Liver (tissue), 9 donors: ENCODE measurements around the gene BPTF. TPM values are rescaled to one million over a fixed set of nuclear protein-coding genes. Genes with fewer than 3 reads are reported as not detected.

Experiments used
- DNase-seq: peaks from one replicate; pipeline ENCODE4 v3.0.0-alpha.2; 2017; ENCODE audit warnings: low spot score
- H3K27ac ChIP-seq, 2 donors: one replicate each; pipeline ENCODE4 v1.7.0; 2013; ENCODE audit warnings: inconsistent platforms in 2 of 2, low read length in 2 of 2, control low read depth in 1 of 2, low read depth in 1 of 2, mild to moderate bottlenecking in 1 of 2
- H3K27me3 ChIP-seq, 4 donors: one replicate each; pipeline versions ENCODE4 v1.6.1 to v1.7.0; 2013; ENCODE audit warnings: low read length in 3 of 4, inconsistent platforms in 1 of 4, mild to moderate bottlenecking in 1 of 4, moderate library complexity in 1 of 4; ENCODE audit not compliant: control insufficient read depth in 4 of 4, insufficient read depth in 4 of 4
- H3K36me3 ChIP-seq, 4 donors: one replicate each; pipeline versions ENCODE4 v1.6.1 to v1.7.0; 2013; ENCODE audit warnings: low read length in 3 of 4, mild to moderate bottlenecking in 3 of 4, low read depth in 1 of 4, moderate library complexity in 1 of 4; ENCODE audit not compliant: control insufficient read depth in 4 of 4, insufficient read depth in 3 of 4
- H3K4me1 ChIP-seq, 4 donors: one replicate each; pipeline versions ENCODE4 v1.6.1 to v1.7.0; 2013; ENCODE audit warnings: low read length in 3 of 4, mild to moderate bottlenecking in 3 of 4, moderate library complexity in 1 of 4; ENCODE audit not compliant: control insufficient read depth in 4 of 4, insufficient read depth in 4 of 4
- H3K4me3 ChIP-seq, 3 donors: one replicate each; pipeline versions ENCODE4 v1.6.1 to v1.7.0; 2013; ENCODE audit warnings: low read length in 3 of 3, control low read depth in 1 of 3, low read depth in 1 of 3, mild to moderate bottlenecking in 1 of 3
- H3K9ac ChIP-seq, 2 donors: one replicate each; pipeline ENCODE4 v1.7.0; 2013; ENCODE audit warnings: low read length in 2 of 2, mild to moderate bottlenecking in 2 of 2, moderate library complexity in 2 of 2, control low read depth in 1 of 2, low read depth in 1 of 2
- H3K9me3 ChIP-seq, 4 donors: one replicate each; pipeline versions ENCODE4 v1.6.1 to v1.7.0; 2013; ENCODE audit warnings: low read length in 3 of 4; ENCODE audit not compliant: control insufficient read depth in 4 of 4
- ATF3 ChIP-seq: IDR thresholded peaks from 2 replicates; pipeline ENCODE4 v1.6.1; 2016; ENCODE audit warnings: antibody characterized with exemption
- CTCF ChIP-seq: fragments of 150-350 bp; IDR thresholded peaks from 2 replicates; pipeline ENCODE4 v1.5.1; 2017; ENCODE audit warnings: improper control_type of control experiment, low read depth, low read length; ENCODE audit not compliant: missing input control
- EGR1 ChIP-seq, 2 donors: IDR thresholded peaks; 2 replicates each; pipeline ENCODE4 v1.6.1; 2016 to 2018; ENCODE audit warnings: antibody characterized with exemption in 2 of 2, low read depth in 2 of 2
- FOXA1 ChIP-seq: IDR thresholded peaks from 2 replicates; pipeline ENCODE4 v1.6.1; 2016; ENCODE audit warnings: antibody characterized with exemption
- FOXA2 ChIP-seq: IDR thresholded peaks from 2 replicates; pipeline ENCODE4 v1.6.1; 2016; ENCODE audit warnings: antibody characterized with exemption
- HNF4A ChIP-seq, 2 donors: conservative IDR thresholded peaks; 2 replicates each; pipeline ENCODE4 v1.6.1; 2016; ENCODE audit warnings: antibody characterized with exemption in 2 of 2, mild to moderate bottlenecking in 2 of 2
- HNF4G ChIP-seq: IDR thresholded peaks from 2 replicates; pipeline ENCODE4 v1.6.1; 2016; ENCODE audit warnings: antibody characterized with exemption
- JUND ChIP-seq, 2 donors: IDR thresholded peaks; 2 replicates each; pipeline ENCODE4 v1.6.1; 2016; ENCODE audit warnings: antibody characterized with exemption in 2 of 2
- NR2F2 ChIP-seq: IDR thresholded peaks from 2 replicates; pipeline ENCODE4 v1.6.1; 2016; ENCODE audit warnings: antibody characterized with exemption
- RAD21 ChIP-seq, 2 donors: IDR thresholded peaks; 2 replicates each; pipeline ENCODE4 v1.6.1; 2016; ENCODE audit warnings: antibody characterized with exemption in 2 of 2, mild to moderate bottlenecking in 2 of 2
- REST ChIP-seq: IDR thresholded peaks from 2 replicates; pipeline ENCODE4 v1.6.1; 2016; ENCODE audit warnings: antibody characterized with exemption, mild to moderate bottlenecking
- RXRA ChIP-seq, 2 donors: IDR thresholded peaks; 2 replicates each; pipeline ENCODE4 v1.6.1; 2017 to 2018; ENCODE audit warnings: antibody characterized with exemption in 2 of 2, mild to moderate bottlenecking in 1 of 2
- SP1 ChIP-seq: IDR thresholded peaks from 2 replicates; pipeline ENCODE4 v1.6.1; 2018; ENCODE audit warnings: antibody characterized with exemption, mild to moderate bottlenecking
- TAF1 ChIP-seq: conservative IDR thresholded peaks from 2 replicates; pipeline ENCODE4 v1.6.1; 2016; ENCODE audit warnings: antibody characterized with exemption, mild to moderate bottlenecking
- YY1 ChIP-seq: IDR thresholded peaks from 2 replicates; pipeline ENCODE4 v1.6.1; 2016; ENCODE audit warnings: antibody characterized with exemption, mild to moderate bottlenecking
- WGBS: extraction: QIAGEN DNeasy Blood & Tissue Kit; methylation state at CpG from one replicate; pipeline ENCODE4 v1.1.7; 2013; 5-methylcytosine and 5-hydroxymethylcytosine counted together
- polyA plus RNA-seq, 2 donors: library from polyadenylated mRNA; stranded (reverse) in 1 of 2; unstranded in 1 of 2; fragments of 200-250 nt in 1 of 2; fragments of >200 nt in 1 of 2; fragmentation: Nextera tagmentation in 1 of 2; extraction: Ambion mirVana in 1 of 2; gene quantifications; one replicate each; pipeline versions ENCODE4 v1.2.1 to v1.2.3, GENCODE V29; 2013 to 2015
- total RNA-seq, 2 donors: library from RNA; depleted of rRNA; stranded (reverse); fragments of >200 nt; gene quantifications; one replicate each; pipeline ENCODE4 v1.2.3, GENCODE V29; 2014
- donor health status: healthy.
- donor health status: healthy.
- donor health status: healthy.
- donor health status: healthy.
- donor health status: healthy.

BPTF gene
- total and polyA plus RNA-seq, 4 donors: 8.1 to 51.7 (median 29.5) TPM

- Histone ChIP-seq H3K4me1 (no peaks in the 10 kb centered on the region), H3K36me3 (peaks cover 0 to 1% (median 0%) of the 10 kb centered on the region in 4 donors), H3K9ac (no peak overlapping the region), H3K9me3 (no peaks in the 10 kb centered on the region), H3K27me3 (no peaks in the 10 kb centered on the region), H3K27ac (no peak overlapping the region), H3K4me3 (no peak overlapping the region)
- WGBS: 86% methylated on average over 3 of the region's 3 CpGs
- no peak for DNase-seq
- TF ChIP-seq RAD21 (IDR thresholded peaks at IDR 0.05) (no peak), JUND (IDR thresholded peaks at IDR 0.05) (no peak), REST (no peak), HNF4A (conservative IDR thresholded peaks at IDR 0.05) (no peak), SP1 (no peak), CTCF (no peak), RXRA (IDR thresholded peaks at IDR 0.05) (no peak), YY1 (no peak), ATF3 (no peak), FOXA1 (no peak), TAF1 (no peak), HNF4G (no peak)
Measured at GRCh38 chr17:67983383-67983688, 158.0 kb downstream of the BPTF start.

GRCh38 chr17:67990909-67991308, 165.6 kb downstream of the BPTF start:
- no peak overlapping the region for H3K27ac ChIP-seq
- no peak overlapping the region for H3K4me3 ChIP-seq
- DNase-seq: no peak
- TF ChIP-seq EGR1 (IDR thresholded peaks at IDR 0.05; ENCODE audit: low read depth in 2 of 2) (no peak), FOXA2 (no peak), NR2F2 (no peak), RAD21 (IDR thresholded peaks at IDR 0.05) (no peak), TAF1 (no peak), CTCF (no peak), SP1 (no peak)
- H3K9me3 ChIP-seq: no peaks in the 10 kb centered on the region
- no peaks in the 10 kb centered on the region for H3K27me3 ChIP-seq
- H3K9ac ChIP-seq: no peak overlapping the region
- H3K36me3 ChIP-seq: no peaks in the 10 kb centered on the region
- peaks cover 3 to 27% (median 17%) of the 10 kb centered on the region in 4 donors for H3K4me1 ChIP-seq
- 99% methylated on average over 4 of the region's 4 CpGs for WGBS
